SK-N-MC (cell line): ENCODE data around the gene WDR41.

ENCODE experiments used
- EZH2 ChIP-seq: fragments of 200-600 bp; sonication (generic); IDR thresholded peaks from one replicate; pipeline ENCODE4 v1.6.1; 2017; ENCODE audit warnings: antibody characterized with exemption
- POLR2AphosphoS5 ChIP-seq: IDR thresholded peaks from 2 replicates; pipeline ENCODE4 v1.6.1; 2012; ENCODE audit warnings: mild to moderate bottlenecking, low read depth, low read length, borderline replicate concordance

- TF ChIP-seq POLR2AphosphoS5 = no peak
- TF ChIP-seq EZH2 = no peak
Observed at GRCh38 chr5:77499973-77500372, 7.9 kb upstream of the WDR41 start.
